Measurements from ENCODE around the gene GORAB. TPM values are rescaled to one million over a fixed set of nuclear protein-coding genes. Genes with fewer than 3 reads are reported as not detected.

The GORAB gene
- total RNA-seq, 1 donor from 2014 or later: 4.9 TPM

DNA sequence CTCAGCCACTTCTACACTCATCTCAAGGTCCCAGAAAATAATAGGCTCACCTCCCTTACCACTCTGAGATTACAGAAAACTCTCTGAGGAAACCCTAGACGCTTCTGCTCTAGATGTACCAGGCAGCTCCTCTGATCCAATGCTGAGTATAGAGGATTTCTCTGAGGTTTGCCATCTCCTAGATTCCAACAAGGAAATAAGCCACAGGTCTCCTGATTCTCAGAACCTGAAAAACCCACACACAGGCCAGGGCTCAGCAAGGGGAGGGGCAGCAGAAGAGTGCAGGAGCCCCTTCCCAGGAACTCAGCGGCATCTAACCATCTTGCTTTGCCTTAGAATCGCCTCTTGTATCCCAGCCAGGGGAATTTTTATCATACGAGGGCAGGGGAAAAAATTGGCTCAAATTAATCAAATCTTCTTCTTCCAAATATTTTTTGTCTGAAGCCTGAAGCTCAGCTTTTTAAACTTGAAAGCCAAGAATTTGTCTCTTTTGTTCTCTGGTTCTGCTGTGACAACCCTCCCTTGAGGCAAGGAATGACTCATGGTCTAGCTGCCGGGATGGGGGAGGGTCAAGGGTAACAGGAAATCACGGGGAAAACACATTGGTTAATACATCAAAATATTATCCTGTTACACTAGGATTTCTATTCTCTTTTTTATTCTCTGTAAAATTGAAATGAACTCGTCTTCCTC, 30.8 kb downstream of the GORAB start:
- peak; percentile 53 to 82 for DNase-seq (ENCODE audit: low spot score in 2 of 2)
- H3K4me3 ChIP-seq: peak overlapping the region; percentile 17 to 48
- TF ChIP-seq, protein P1, sequence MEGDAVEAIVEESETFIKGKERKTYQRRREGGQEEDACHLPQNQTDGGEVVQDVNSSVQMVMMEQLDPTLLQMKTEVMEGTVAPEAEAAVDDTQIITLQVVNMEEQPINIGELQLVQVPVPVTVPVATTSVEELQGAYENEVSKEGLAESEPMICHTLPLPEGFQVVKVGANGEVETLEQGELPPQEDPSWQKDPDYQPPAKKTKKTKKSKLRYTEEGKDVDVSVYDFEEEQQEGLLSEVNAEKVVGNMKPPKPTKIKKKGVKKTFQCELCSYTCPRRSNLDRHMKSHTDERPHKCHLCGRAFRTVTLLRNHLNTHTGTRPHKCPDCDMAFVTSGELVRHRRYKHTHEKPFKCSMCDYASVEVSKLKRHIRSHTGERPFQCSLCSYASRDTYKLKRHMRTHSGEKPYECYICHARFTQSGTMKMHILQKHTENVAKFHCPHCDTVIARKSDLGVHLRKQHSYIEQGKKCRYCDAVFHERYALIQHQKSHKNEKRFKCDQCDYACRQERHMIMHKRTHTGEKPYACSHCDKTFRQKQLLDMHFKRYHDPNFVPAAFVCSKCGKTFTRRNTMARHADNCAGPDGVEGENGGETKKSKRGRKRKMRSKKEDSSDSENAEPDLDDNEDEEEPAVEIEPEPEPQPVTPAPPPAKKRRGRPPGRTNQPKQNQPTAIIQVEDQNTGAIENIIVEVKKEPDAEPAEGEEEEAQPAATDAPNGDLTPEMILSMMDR (IDR thresholded peaks at IDR 0.05): no peak
- intact Hi-C loops (cut with DNase I): loop anchor here (2.0 to 10.0 kb wide), 3 partner anchors 24 to 102 kb away; partner anchors contain the start of genes GORAB and PRRX1
- H3K27ac ChIP-seq: peak overlapping the region; percentile 74 to 78
- H3K9me3 ChIP-seq: no peaks in the 10 kb centered on the region
- no peaks in the 10 kb centered on the region for H3K27me3 ChIP-seq
- no peaks in the 10 kb centered on the region for H3K36me3 ChIP-seq
- H3K4me1 ChIP-seq: peaks cover 4 to 23% of the 10 kb centered on the region in 2 donors

DNA sequence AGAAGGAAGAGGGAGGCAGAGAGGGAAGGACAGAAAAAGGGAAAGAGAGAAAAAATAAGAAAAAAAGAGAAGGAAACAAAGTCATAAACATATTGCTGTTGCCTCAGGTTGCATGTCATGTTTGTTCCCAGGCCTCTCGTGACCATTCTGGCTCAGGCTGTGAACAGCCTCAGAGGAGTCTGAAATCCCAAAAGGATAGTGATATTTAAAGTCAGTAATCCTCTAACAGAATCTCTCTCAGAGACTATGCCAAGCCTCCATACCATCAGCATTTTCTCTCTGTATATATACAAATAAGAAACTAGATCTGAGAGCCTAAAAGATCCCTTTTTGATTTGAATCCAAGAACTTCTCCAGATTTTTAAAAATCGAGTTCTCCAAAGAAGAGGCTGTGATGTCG, 35.2 kb downstream of the GORAB start:
- no peaks in the 10 kb centered on the region for H3K36me3 ChIP-seq
- no peak overlapping the region for H3K27ac ChIP-seq
- H3K9me3 ChIP-seq: peaks cover 0 to 6% of the 10 kb centered on the region in 2 donors
- no peak overlapping the region for H3K4me3 ChIP-seq
- peaks cover 4 to 20% of the 10 kb centered on the region in 2 donors for H3K4me1 ChIP-seq
- H3K27me3 ChIP-seq: no peaks in the 10 kb centered on the region
- no peak for DNase-seq (ENCODE audit: low spot score in 2 of 2)
- TF ChIP-seq, protein P1 (IDR thresholded peaks at IDR 0.05): no peak
- intact Hi-C loops (cut with DNase I): loop anchor here (10.0 kb wide), 1 partner anchor 98 kb away; the partner anchor contains the start of gene PRRX1

DNA sequence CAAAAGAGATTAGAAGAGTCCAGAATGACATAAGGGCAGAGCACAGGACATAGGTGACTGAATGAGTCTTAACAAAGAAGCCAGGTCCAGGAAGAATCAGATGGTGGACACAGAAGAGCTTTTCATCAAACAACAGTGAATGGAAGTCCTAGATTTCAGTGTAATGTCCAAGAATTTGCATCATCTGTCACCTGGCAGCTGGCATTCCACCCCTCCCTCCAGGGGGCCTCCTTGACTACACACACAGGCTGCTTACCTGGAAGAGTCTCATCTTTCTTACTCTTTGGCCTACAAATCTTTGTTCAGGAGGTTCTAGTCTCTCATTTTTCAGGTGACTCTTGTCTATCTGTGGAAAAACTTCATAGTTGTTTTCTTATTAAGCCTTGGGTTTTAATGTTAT, 36.2 kb downstream of the GORAB start:
- intact Hi-C loops (cut with DNase I): loop anchor here (10.0 kb wide), 1 partner anchor 97 kb away; the partner anchor contains the start of gene PRRX1
- Histone ChIP-seq H3K36me3 (no peaks in the 10 kb centered on the region), H3K27ac (no peak overlapping the region), H3K9me3 (peaks cover 0 to 9% of the 10 kb centered on the region in 2 donors), H3K27me3 (no peaks in the 10 kb centered on the region), H3K4me1 (peaks cover 3 to 13% of the 10 kb centered on the region in 2 donors), H3K4me3 (no peak overlapping the region)
- TF ChIP-seq, protein P1 (IDR thresholded peaks at IDR 0.05): no peak
- no peak for DNase-seq (ENCODE audit: low spot score in 2 of 2)

DNA sequence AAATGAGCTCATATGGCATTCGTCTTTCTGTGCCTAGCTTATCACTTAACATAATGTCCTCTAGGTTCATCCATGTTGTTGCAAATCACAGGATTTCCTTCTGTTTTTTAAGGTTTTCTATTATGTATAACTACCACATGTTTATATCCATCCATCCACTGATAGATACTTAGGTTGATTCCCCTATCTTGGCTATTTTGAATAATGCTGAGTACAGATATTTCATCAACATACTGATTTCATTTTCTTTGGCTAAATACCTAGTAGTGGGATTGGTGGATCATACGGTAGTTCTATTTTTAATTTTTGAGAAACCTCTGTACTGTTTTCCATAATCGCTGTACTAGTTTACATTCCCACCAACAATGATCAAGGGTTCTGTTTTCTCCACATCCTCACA, 45.0 kb downstream of the GORAB start:
- Histone ChIP-seq H3K4me3 (no peak overlapping the region), H3K9me3 (peaks cover 0 to 3% of the 10 kb centered on the region in 2 donors), H3K27ac (no peak overlapping the region), H3K27me3 (no peaks in the 10 kb centered on the region), H3K36me3 (no peaks in the 10 kb centered on the region), H3K4me1 (no peaks in the 10 kb centered on the region)
- no peak for DNase-seq (ENCODE audit: low spot score in 2 of 2)
- intact Hi-C loops (cut with DNase I): no loop called here
- TF ChIP-seq, protein P1 (IDR thresholded peaks at IDR 0.05): no peak

DNA sequence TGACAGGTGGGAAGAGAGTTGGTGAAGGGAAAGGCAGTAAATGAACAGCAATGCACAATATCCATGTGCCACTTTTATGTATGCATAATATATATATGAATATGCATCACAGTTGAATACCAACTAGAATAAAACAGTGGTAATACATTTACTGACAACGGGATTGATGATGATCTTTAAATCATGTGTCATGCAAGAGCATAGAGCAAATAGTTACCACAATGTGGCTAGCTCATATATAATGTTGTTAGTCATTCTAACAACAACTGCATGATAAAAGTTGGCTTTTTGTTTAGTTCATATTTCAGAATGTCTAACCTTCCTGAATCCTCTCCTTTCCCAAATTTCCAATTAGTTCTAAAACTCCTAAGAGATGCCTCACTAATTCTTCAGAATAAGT, 46.4 kb downstream of the GORAB start:
- intact Hi-C loops (cut with DNase I): no loop called here
- H3K27me3 ChIP-seq: no peaks in the 10 kb centered on the region
- no peaks in the 10 kb centered on the region for H3K36me3 ChIP-seq
- no peak overlapping the region for H3K27ac ChIP-seq
- no peaks in the 10 kb centered on the region for H3K4me1 ChIP-seq
- TF ChIP-seq, protein P1 (IDR thresholded peaks at IDR 0.05): no peak
- no peak overlapping the region for H3K4me3 ChIP-seq
- H3K9me3 ChIP-seq: no peaks in the 10 kb centered on the region
- no peak for DNase-seq (ENCODE audit: low spot score in 2 of 2)
